Esophagus squamous epithelium (tissue), 4 donors: Measurements from ENCODE around the gene KLHL2.

ENCODE experiments used
- CTCF ChIP-seq, 6 experiments: fragments of 450-650 bp in 4 of 6; fragments of 200-600 bp in 2 of 6; sonication (generic) in 2 of 6; IDR thresholded peaks; one replicate each; pipeline ENCODE4 v1.5.1; 2016 to 2019; ENCODE audit warnings: antibody characterized with exemption in 6 of 6, mild to moderate bottlenecking in 4 of 6, moderate library complexity in 4 of 6
- POLR2A ChIP-seq, 4 donors: fragments of 450-650 bp; IDR thresholded peaks; one replicate each; pipeline ENCODE4 v1.6.1; 2017; ENCODE audit warnings: antibody characterized with exemption in 4 of 4, mild to moderate bottlenecking in 4 of 4, moderate library complexity in 3 of 4

- TF ChIP-seq CTCF (IDR thresholded peaks at IDR 0.05) (no peak), POLR2A (IDR thresholded peaks at IDR 0.05) (no peak)
Observed at GRCh38 chr4:165175879-165176278, 31.5 kb upstream of the KLHL2 start.
